ENCODE results near the gene HECW1. TPM values are rescaled to one million over a fixed set of nuclear protein-coding genes. Genes with fewer than 3 reads are reported as not detected.

HECW1 gene
- total RNA-seq, 4 donors from 2014 or later: 0.62 to 4.3 (median 1.4) TPM; not detected in 1

DNA sequence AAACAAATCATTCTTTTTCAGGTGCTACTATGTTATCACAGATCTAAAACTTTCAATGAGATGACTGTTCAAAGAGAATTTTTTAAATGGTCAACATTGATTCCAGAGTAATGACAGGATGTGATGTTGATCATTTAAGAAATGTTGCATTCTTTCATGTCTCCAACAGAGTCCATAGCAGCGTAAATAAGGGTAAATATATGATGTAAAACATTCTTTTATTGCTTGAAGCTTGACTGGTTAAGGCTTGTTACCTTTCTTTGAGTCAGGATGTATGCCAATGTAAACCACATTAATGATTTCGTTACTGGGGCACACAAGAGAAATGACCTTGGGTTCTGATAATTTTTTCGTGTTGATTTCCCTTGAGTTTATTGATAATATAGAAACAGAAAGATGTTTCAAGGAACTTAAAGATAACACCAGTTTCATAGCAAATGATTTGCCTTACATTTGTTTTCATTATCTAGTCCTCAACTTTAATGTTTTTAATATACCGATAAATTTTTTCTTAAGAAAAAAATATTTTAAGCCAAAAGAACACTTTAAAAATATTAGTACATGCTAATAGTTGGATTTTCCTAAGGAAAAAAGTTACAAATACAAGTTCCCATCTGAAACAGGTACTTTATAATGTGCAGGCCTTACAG lies 473.9 kb downstream of the HECW1 start:
- no peak for DNase-seq (ENCODE audit: low spot score in 2 of 2)
- WGBS, 2 donors: 51 to 60% methylated on average over 4 of the region's 4 CpGs
- no peak for TF ChIP-seq POLR2A (IDR thresholded peaks at IDR 0.05)
- TF ChIP-seq, protein P1, sequence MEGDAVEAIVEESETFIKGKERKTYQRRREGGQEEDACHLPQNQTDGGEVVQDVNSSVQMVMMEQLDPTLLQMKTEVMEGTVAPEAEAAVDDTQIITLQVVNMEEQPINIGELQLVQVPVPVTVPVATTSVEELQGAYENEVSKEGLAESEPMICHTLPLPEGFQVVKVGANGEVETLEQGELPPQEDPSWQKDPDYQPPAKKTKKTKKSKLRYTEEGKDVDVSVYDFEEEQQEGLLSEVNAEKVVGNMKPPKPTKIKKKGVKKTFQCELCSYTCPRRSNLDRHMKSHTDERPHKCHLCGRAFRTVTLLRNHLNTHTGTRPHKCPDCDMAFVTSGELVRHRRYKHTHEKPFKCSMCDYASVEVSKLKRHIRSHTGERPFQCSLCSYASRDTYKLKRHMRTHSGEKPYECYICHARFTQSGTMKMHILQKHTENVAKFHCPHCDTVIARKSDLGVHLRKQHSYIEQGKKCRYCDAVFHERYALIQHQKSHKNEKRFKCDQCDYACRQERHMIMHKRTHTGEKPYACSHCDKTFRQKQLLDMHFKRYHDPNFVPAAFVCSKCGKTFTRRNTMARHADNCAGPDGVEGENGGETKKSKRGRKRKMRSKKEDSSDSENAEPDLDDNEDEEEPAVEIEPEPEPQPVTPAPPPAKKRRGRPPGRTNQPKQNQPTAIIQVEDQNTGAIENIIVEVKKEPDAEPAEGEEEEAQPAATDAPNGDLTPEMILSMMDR (IDR thresholded peaks at IDR 0.05): no peak
- no peak overlapping the region for H3K4me3 ChIP-seq (ENCODE audit: low read depth, poor library complexity, severe bottlenecking)
- intact Hi-C loops (cut with DNase I; ENCODE audit: low total_unique reads): loop anchor here (10.0 kb wide), 1 partner anchor 248 kb away; no protein-coding TSS in a partner anchor

DNA sequence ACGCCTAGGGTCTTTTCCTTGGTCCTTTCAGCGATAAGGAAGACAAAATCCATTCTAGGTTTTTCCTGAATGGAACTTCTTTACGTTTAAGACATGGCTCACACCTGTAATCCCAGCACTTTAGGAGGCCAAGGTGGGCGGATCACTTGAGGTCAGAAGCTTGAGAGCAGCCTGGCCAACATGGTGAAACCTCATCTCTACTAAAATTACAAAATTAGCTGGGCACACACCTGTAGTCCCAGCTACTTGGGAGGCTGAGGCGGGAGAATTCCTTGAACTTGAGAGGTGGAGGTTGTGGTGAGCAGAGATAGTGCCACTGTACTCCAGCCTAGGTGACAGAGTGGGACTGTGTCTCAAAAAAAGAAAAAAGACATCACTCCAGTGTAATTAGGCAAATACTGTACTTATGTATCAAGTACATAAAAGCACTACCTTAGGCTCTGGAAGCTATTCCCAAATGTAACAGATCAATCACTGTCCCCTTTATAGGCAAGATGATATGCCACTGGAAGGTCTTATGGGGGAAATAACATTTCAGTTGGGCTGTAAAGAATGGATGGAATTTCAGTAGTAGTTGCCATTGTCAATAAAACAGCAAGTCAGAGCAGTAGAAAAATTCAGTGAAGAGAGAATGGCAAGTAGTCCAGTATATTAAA lies 476.2 kb downstream of the HECW1 start:
- H3K4me3 ChIP-seq (ENCODE audit: low read depth, poor library complexity, severe bottlenecking): no peak overlapping the region
- 94 to 95% methylated on average over 5 of the region's 5 CpGs for WGBS, 2 donors
- intact Hi-C loops (cut with DNase I; ENCODE audit: low total_unique reads): loop anchor here (10.0 kb wide), 1 partner anchor 246 kb away; no protein-coding TSS in a partner anchor
- no peak for DNase-seq (ENCODE audit: low spot score in 2 of 2)
- TF ChIP-seq, protein P1 (IDR thresholded peaks at IDR 0.05): no peak
- no peak for TF ChIP-seq POLR2A (IDR thresholded peaks at IDR 0.05)

DNA sequence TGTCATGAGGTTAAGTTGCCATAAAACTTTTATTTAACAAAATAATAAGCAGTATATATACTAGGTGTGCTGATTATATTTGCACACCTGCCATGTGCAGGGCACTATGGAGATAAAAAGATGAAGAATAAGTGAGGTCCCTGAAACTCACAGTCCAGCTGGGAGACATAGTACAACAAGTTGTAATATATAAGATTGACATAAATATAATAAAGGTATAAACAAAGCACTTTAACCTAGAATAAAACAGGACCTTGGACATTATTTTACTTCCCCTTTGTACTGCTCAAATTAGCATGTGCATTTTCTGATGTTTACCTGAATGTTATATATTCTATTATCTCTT lies 476.7 kb downstream of the HECW1 start:
- no peak overlapping the region for H3K4me3 ChIP-seq (ENCODE audit: low read depth, poor library complexity, severe bottlenecking)
- intact Hi-C loops (cut with DNase I; ENCODE audit: low total_unique reads): loop anchor here (10.0 kb wide), 1 partner anchor 246 kb away; no protein-coding TSS in a partner anchor
- DNase-seq (ENCODE audit: low spot score in 2 of 2): no peak
- TF ChIP-seq, protein P1 (IDR thresholded peaks at IDR 0.05): no peak
- no peak for TF ChIP-seq POLR2A (IDR thresholded peaks at IDR 0.05)

DNA sequence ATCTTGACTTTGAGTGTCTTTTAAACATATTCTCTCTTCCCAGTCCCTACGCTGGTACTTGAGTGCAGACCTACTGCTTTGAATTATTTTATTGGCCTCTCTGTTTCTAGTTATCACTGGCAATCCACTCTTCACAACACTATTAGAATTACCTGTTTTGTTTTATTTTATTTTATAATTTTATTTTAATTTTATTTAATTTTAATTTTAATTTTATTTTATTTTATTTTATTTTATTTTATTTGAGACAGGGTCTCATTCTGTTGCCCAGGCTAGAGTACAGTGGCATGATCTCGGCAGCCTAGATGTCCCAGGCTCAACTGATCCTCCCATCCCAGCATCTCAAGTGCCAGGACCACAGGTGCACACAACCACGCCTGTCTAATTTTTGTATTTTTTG lies 477.3 kb downstream of the HECW1 start:
- intact Hi-C loops (cut with DNase I; ENCODE audit: low total_unique reads): loop anchor here (10.0 kb wide), 1 partner anchor 245 kb away; no protein-coding TSS in a partner anchor
- 93 to 95% methylated on average over 3 of the region's 3 CpGs for WGBS, 2 donors
- H3K4me3 ChIP-seq (ENCODE audit: low read depth, poor library complexity, severe bottlenecking): no peak overlapping the region
- TF ChIP-seq, protein P1 (IDR thresholded peaks at IDR 0.05): no peak
- TF ChIP-seq POLR2A (IDR thresholded peaks at IDR 0.05): no peak
- no peak for DNase-seq (ENCODE audit: low spot score in 2 of 2)

DNA sequence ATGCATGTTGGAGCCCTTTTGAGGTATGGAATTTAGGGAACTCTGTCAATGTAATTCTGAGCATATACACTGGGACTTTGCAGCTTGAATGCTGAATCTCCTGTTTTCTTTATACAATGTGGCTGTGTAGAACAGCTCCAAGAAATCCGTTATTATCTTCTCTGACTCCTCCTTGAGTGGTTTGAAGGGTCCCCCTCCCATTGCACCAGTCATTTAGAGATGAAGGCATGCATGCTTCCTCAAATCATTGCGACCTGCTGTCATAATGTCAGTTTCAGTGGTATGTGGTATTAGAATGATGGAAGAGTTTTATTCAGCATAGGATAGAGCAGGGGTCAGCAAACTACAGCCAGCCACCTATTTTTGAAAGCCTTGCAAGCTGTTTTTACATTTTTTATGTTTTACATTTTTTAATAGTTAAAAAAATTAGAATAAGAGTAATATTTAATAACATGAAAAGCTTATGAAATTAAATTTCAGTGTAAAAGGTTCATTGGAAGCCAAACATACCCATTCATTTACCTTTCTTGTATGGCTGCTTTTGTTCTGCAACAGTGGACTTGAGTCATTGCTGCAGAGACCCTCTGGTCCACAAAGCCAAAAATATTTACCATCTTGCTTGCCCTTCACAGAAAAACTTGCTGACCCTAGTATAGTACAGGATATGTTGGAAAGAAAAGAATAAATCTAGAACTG lies 478.6 kb downstream of the HECW1 start:
- WGBS, 2 donors: 70 to 83% methylated on average over 2 of the region's 2 CpGs

More for the DNA sequence above, 478.6 kb downstream of the HECW1 start:
- no peak for TF ChIP-seq POLR2A (IDR thresholded peaks at IDR 0.05)
- TF ChIP-seq, protein P1 (IDR thresholded peaks at IDR 0.05): no peak
- no peak for DNase-seq (ENCODE audit: low spot score in 2 of 2)
- no peak overlapping the region for H3K4me3 ChIP-seq (ENCODE audit: low read depth, poor library complexity, severe bottlenecking)
- intact Hi-C loops (cut with DNase I; ENCODE audit: low total_unique reads): no loop called here

Measured in lower leg skin (tissue), 4 donors.